ENCODE measurements around the gene ST6GAL1. TPM values are rescaled to one million over a fixed set of nuclear protein-coding genes. Genes with fewer than 3 reads are reported as not detected.
"Not testable (repeated sequence)": the region's sequence is repeated elsewhere in the genome, so short reads cannot be mapped to it uniquely, and the experiment has no call there.

Gene ST6GAL1
- total RNA-seq, 1 donor from 2014 or later: 16.7 TPM

- H3K9me3 ChIP-seq (ENCODE audit: control insufficient read depth in 3 of 3, low read length in 3 of 3); H3K4me1 ChIP-seq (ENCODE audit: control insufficient read depth in 3 of 3, insufficient read depth in 3 of 3, low read length in 3 of 3); H3K9ac ChIP-seq (ENCODE audit: low read depth in 1 of 3, low read length in 3 of 3); H3K4me3 ChIP-seq (ENCODE audit: low read length in 3 of 3); H3K27ac ChIP-seq (ENCODE audit: low read depth, low read length); H3K27me3 ChIP-seq (ENCODE audit: control insufficient read depth in 3 of 3, insufficient read depth in 3 of 3, low read length in 3 of 3); H3K36me3 ChIP-seq (ENCODE audit: control insufficient read depth in 3 of 3, insufficient read depth in 3 of 3, low read length in 3 of 3): not testable (repeated sequence)
These were observed 93.0 kb downstream of the ST6GAL1 start for GRCh38 chr3:187023340-187023739.

- Histone ChIP-seq H3K27me3 (ENCODE audit: control insufficient read depth in 3 of 3, insufficient read depth in 3 of 3, low read length in 3 of 3) (no peaks in the 10 kb centered on the region), H3K9ac (ENCODE audit: low read depth in 1 of 3, low read length in 3 of 3) (no peak overlapping the region)
These were observed 94.4 kb downstream of the ST6GAL1 start for GRCh38 chr3:187024536-187025226.

GRCh38 chr3:187025254-187025655, 94.9 kb downstream of the ST6GAL1 start:
- Histone ChIP-seq H3K27ac (ENCODE audit: low read depth, low read length) (no peak overlapping the region), H3K9ac (ENCODE audit: low read depth in 1 of 3, low read length in 3 of 3) (no peak overlapping the region), H3K36me3 (ENCODE audit: control insufficient read depth in 3 of 3, insufficient read depth in 3 of 3, low read length in 3 of 3) (no peaks in the 10 kb centered on the region), H3K4me1 (ENCODE audit: control insufficient read depth in 3 of 3, insufficient read depth in 3 of 3, low read length in 3 of 3) (peaks cover 0 to 3% (median 0%) of the 10 kb centered on the region in 3 donors), H3K9me3 (ENCODE audit: control insufficient read depth in 3 of 3, low read length in 3 of 3) (no peaks in the 10 kb centered on the region), H3K27me3 (ENCODE audit: control insufficient read depth in 3 of 3, insufficient read depth in 3 of 3, low read length in 3 of 3) (no peaks in the 10 kb centered on the region), H3K4me3 (ENCODE audit: low read length in 3 of 3) (no peak overlapping the region)

More at GRCh38 chr3:187024536-187025226, 94.4 kb downstream of the ST6GAL1 start:
- no peaks in the 10 kb centered on the region for H3K4me1 ChIP-seq (ENCODE audit: control insufficient read depth in 3 of 3, insufficient read depth in 3 of 3, low read length in 3 of 3)
- no peak overlapping the region for H3K27ac ChIP-seq (ENCODE audit: low read depth, low read length)
- H3K9me3 ChIP-seq (ENCODE audit: control insufficient read depth in 3 of 3, low read length in 3 of 3): no peaks in the 10 kb centered on the region
- H3K36me3 ChIP-seq (ENCODE audit: control insufficient read depth in 3 of 3, insufficient read depth in 3 of 3, low read length in 3 of 3): no peaks in the 10 kb centered on the region
- no peak overlapping the region for H3K4me3 ChIP-seq (ENCODE audit: low read length in 3 of 3)

- H3K4me1 ChIP-seq (ENCODE audit: control insufficient read depth in 3 of 3, insufficient read depth in 3 of 3, low read length in 3 of 3): peaks cover 0 to 3% (median 0%) of the 10 kb centered on the region in 3 donors
These were observed 95.5 kb downstream of the ST6GAL1 start for GRCh38 chr3:187025656-187026316.

GRCh38 chr3:187026317-187026670, 96.0 kb downstream of the ST6GAL1 start:
- Histone ChIP-seq H3K36me3 (ENCODE audit: control insufficient read depth in 3 of 3, insufficient read depth in 3 of 3, low read length in 3 of 3) (no peaks in the 10 kb centered on the region), H3K4me1 (ENCODE audit: control insufficient read depth in 3 of 3, insufficient read depth in 3 of 3, low read length in 3 of 3) (peaks cover 0 to 3% (median 0%) of the 10 kb centered on the region in 3 donors), H3K27ac (ENCODE audit: low read depth, low read length) (no peak overlapping the region), H3K9me3 (ENCODE audit: control insufficient read depth in 3 of 3, low read length in 3 of 3) (no peaks in the 10 kb centered on the region), H3K4me3 (ENCODE audit: low read length in 3 of 3) (no peak overlapping the region), H3K9ac (ENCODE audit: low read depth in 1 of 3, low read length in 3 of 3) (no peak overlapping the region), H3K27me3 (ENCODE audit: control insufficient read depth in 3 of 3, insufficient read depth in 3 of 3, low read length in 3 of 3) (no peaks in the 10 kb centered on the region)

More at GRCh38 chr3:187025656-187026316, 95.5 kb downstream of the ST6GAL1 start:
- Histone ChIP-seq H3K9me3 (ENCODE audit: control insufficient read depth in 3 of 3, low read length in 3 of 3) (no peaks in the 10 kb centered on the region), H3K4me3 (ENCODE audit: low read length in 3 of 3) (no peak overlapping the region), H3K36me3 (ENCODE audit: control insufficient read depth in 3 of 3, insufficient read depth in 3 of 3, low read length in 3 of 3) (no peaks in the 10 kb centered on the region), H3K27me3 (ENCODE audit: control insufficient read depth in 3 of 3, insufficient read depth in 3 of 3, low read length in 3 of 3) (no peaks in the 10 kb centered on the region), H3K27ac (ENCODE audit: low read depth, low read length) (no peak overlapping the region), H3K9ac (ENCODE audit: low read depth in 1 of 3, low read length in 3 of 3) (no peak overlapping the region)

GRCh38 chr3:187027531-187028278, 97.4 kb downstream of the ST6GAL1 start:
- Histone ChIP-seq H3K9me3 (ENCODE audit: control insufficient read depth in 3 of 3, low read length in 3 of 3) (no peaks in the 10 kb centered on the region), H3K4me3 (ENCODE audit: low read length in 3 of 3) (no peak overlapping the region), H3K27me3 (ENCODE audit: control insufficient read depth in 3 of 3, insufficient read depth in 3 of 3, low read length in 3 of 3) (no peaks in the 10 kb centered on the region), H3K4me1 (ENCODE audit: control insufficient read depth in 3 of 3, insufficient read depth in 3 of 3, low read length in 3 of 3) (peaks cover 0 to 3% (median 0%) of the 10 kb centered on the region in 3 donors), H3K9ac (ENCODE audit: low read depth in 1 of 3, low read length in 3 of 3) (no peak overlapping the region), H3K27ac (ENCODE audit: low read depth, low read length) (no peak overlapping the region), H3K36me3 (ENCODE audit: control insufficient read depth in 3 of 3, insufficient read depth in 3 of 3, low read length in 3 of 3) (no peaks in the 10 kb centered on the region)

GRCh38 chr3:187031934-187032333, 101.6 kb downstream of the ST6GAL1 start:
- Histone ChIP-seq H3K4me3 (ENCODE audit: low read length in 3 of 3) (no peak overlapping the region), H3K9me3 (ENCODE audit: control insufficient read depth in 3 of 3, low read length in 3 of 3) (peaks cover 0 to 2% (median 0%) of the 10 kb centered on the region in 3 donors), H3K27me3 (ENCODE audit: control insufficient read depth in 3 of 3, insufficient read depth in 3 of 3, low read length in 3 of 3) (no peaks in the 10 kb centered on the region), H3K4me1 (ENCODE audit: control insufficient read depth in 3 of 3, insufficient read depth in 3 of 3, low read length in 3 of 3) (peaks cover 0 to 3% (median 0%) of the 10 kb centered on the region in 3 donors), H3K9ac (ENCODE audit: low read depth in 1 of 3, low read length in 3 of 3) (no peak overlapping the region), H3K27ac (ENCODE audit: low read depth, low read length) (no peak overlapping the region), H3K36me3 (ENCODE audit: control insufficient read depth in 3 of 3, insufficient read depth in 3 of 3, low read length in 3 of 3) (no peaks in the 10 kb centered on the region)

- peaks cover 0 to 2% (median 0%) of the 10 kb centered on the region in 3 donors for H3K9me3 ChIP-seq (ENCODE audit: control insufficient read depth in 3 of 3, low read length in 3 of 3)
- H3K27ac ChIP-seq (ENCODE audit: low read depth, low read length): no peak overlapping the region
- no peaks in the 10 kb centered on the region for H3K27me3 ChIP-seq (ENCODE audit: control insufficient read depth in 3 of 3, insufficient read depth in 3 of 3, low read length in 3 of 3)
- no peak overlapping the region for H3K9ac ChIP-seq (ENCODE audit: low read depth in 1 of 3, low read length in 3 of 3)
- no peak overlapping the region for H3K4me3 ChIP-seq (ENCODE audit: low read length in 3 of 3)
- peaks cover 0 to 7% (median 0%) of the 10 kb centered on the region in 3 donors for H3K36me3 ChIP-seq (ENCODE audit: control insufficient read depth in 3 of 3, insufficient read depth in 3 of 3, low read length in 3 of 3)
- no peaks in the 10 kb centered on the region for H3K4me1 ChIP-seq (ENCODE audit: control insufficient read depth in 3 of 3, insufficient read depth in 3 of 3, low read length in 3 of 3)
These were observed 106.1 kb downstream of the ST6GAL1 start for GRCh38 chr3:187036394-187036793.

- Histone ChIP-seq H3K27me3 (ENCODE audit: control insufficient read depth in 3 of 3, insufficient read depth in 3 of 3, low read length in 3 of 3) (no peaks in the 10 kb centered on the region), H3K9ac (ENCODE audit: low read depth in 1 of 3, low read length in 3 of 3) (no peak overlapping the region), H3K4me1 (ENCODE audit: control insufficient read depth in 3 of 3, insufficient read depth in 3 of 3, low read length in 3 of 3) (peaks cover 2 to 7% (median 2%) of the 10 kb centered on the region in 3 donors), H3K4me3 (ENCODE audit: low read length in 3 of 3) (no peak overlapping the region), H3K36me3 (ENCODE audit: control insufficient read depth in 3 of 3, insufficient read depth in 3 of 3, low read length in 3 of 3) (peaks cover 0 to 14% (median 10%) of the 10 kb centered on the region in 3 donors), H3K27ac (ENCODE audit: low read depth, low read length) (no peak overlapping the region), H3K9me3 (ENCODE audit: control insufficient read depth in 3 of 3, low read length in 3 of 3) (peaks cover 0 to 2% (median 0%) of the 10 kb centered on the region in 3 donors)
These were observed 108.9 kb downstream of the ST6GAL1 start for GRCh38 chr3:187039100-187039722.

Measured in skeletal muscle tissue (tissue), 4 donors.